NCI-H510A treated with DMSO at 0.1 percent for 48 hours (cell line): ENCODE results near the gene BCAS3.
A peak's percentile ranks its signal among the peaks of the same experiment; 100 is the strongest.

ENCODE experiments used
- DNase-seq: peaks from one replicate; lab custom pipeline; 2025; lab: John Stamatoyannopoulos, UW

BCAS3 gene

GRCh38 chr17:60675997-60676396 lies 1.7 kb upstream of the BCAS3 start:
- no peak for DNase-seq

GRCh38 chr17:60676758-60677307 lies 818 bp upstream of the BCAS3 start:
- no peak for DNase-seq

- DNase-seq, result peak; percentile 51
Observed at GRCh38 chr17:60678118-60678444, 430 bp downstream of the BCAS3 start.

GRCh38 chr17:60679287-60679686 lies 1.6 kb downstream of the BCAS3 start:
- no peak for DNase-seq

- DNase-seq, result no peak
Observed at GRCh38 chr17:60680754-60681153, 3.1 kb downstream of the BCAS3 start.

- DNase-seq, result no peak
Observed at GRCh38 chr17:60685437-60685836, 7.8 kb downstream of the BCAS3 start.

GRCh38 chr17:60695960-60696359 lies 18.3 kb downstream of the BCAS3 start:
- no peak for DNase-seq

- DNase-seq, result no peak
Observed at GRCh38 chr17:60699090-60699489, 21.4 kb downstream of the BCAS3 start.

GRCh38 chr17:60704170-60704569 lies 26.5 kb downstream of the BCAS3 start:
- no peak for DNase-seq

- no peak for DNase-seq
Observed at GRCh38 chr17:60712675-60713074, 35.0 kb downstream of the BCAS3 start.

GRCh38 chr17:60713608-60714007 lies 36.0 kb downstream of the BCAS3 start:
- DNase-seq, result no peak

GRCh38 chr17:60716766-60717165 lies 39.1 kb downstream of the BCAS3 start:
- DNase-seq, result no peak

GRCh38 chr17:60717814-60718213 lies 40.2 kb downstream of the BCAS3 start:
- no peak for DNase-seq

- DNase-seq, result peak; percentile 79
Observed at GRCh38 chr17:60720763-60721531, 43.3 kb downstream of the BCAS3 start.

- no peak for DNase-seq
Observed at GRCh38 chr17:60724647-60725046, 47.0 kb downstream of the BCAS3 start.

GRCh38 chr17:60729854-60730253 lies 52.2 kb downstream of the BCAS3 start:
- no peak for DNase-seq

GRCh38 chr17:60730273-60730672 lies 52.6 kb downstream of the BCAS3 start:
- no peak for DNase-seq

GRCh38 chr17:60738287-60738686 lies 60.6 kb downstream of the BCAS3 start:
- DNase-seq, result no peak

GRCh38 chr17:60740584-60740983 lies 62.9 kb downstream of the BCAS3 start:
- no peak for DNase-seq

- DNase-seq, result no peak
Observed at GRCh38 chr17:60741031-60741430, 63.4 kb downstream of the BCAS3 start.

- no peak for DNase-seq
Observed at GRCh38 chr17:60743282-60743681, 65.6 kb downstream of the BCAS3 start.

GRCh38 chr17:60743799-60744198 lies 66.1 kb downstream of the BCAS3 start:
- DNase-seq, result no peak

GRCh38 chr17:60744355-60744966 lies 66.8 kb downstream of the BCAS3 start:
- no peak for DNase-seq

- DNase-seq, result no peak
Observed at GRCh38 chr17:60745544-60745943, 67.9 kb downstream of the BCAS3 start.
